Peyer's patch (tissue), 4 donors: ENCODE results near the gene HTR7. TPM values are rescaled to one million over a fixed set of nuclear protein-coding genes. Genes with fewer than 3 reads are reported as not detected.

ENCODE experiments used
- DNase-seq, 3 donors: peaks; one replicate each; pipeline ENCODE4 v3.0.0-alpha.2; 2017 to 2019
- H3K27ac ChIP-seq, 4 donors: fragments of 200-600 bp; sonication (generic); one replicate each; pipeline ENCODE4 v1.5.1; 2016 to 2019
- H3K27me3 ChIP-seq, 2 donors: fragments of 200-600 bp; sonication (generic); one replicate each; pipeline ENCODE4 v1.5.1; 2019
- H3K36me3 ChIP-seq, 3 donors: fragments of 200-600 bp; sonication (generic); one replicate each; pipeline ENCODE4 v1.5.1; 2016 to 2019
- H3K4me1 ChIP-seq, 4 donors: fragments of 200-600 bp; sonication (generic); one replicate each; pipeline ENCODE4 v1.5.1; 2016 to 2019
- H3K4me3 ChIP-seq, 4 donors: fragments of 200-600 bp; sonication (generic); 1 replicate in 3 of 4; 2 replicates in 1 of 4; pipeline ENCODE4 v1.5.1; 2016 to 2019; ENCODE audit warnings: mild to moderate bottlenecking in 1 of 4
- H3K9me3 ChIP-seq, 4 donors: fragments of 200-600 bp; sonication (generic); one replicate each; pipeline ENCODE4 v1.5.1; 2016 to 2019; ENCODE audit warnings: mild to moderate bottlenecking in 1 of 4
- POLR2A ChIP-seq, 2 donors: fragments of 450-650 bp; IDR thresholded peaks; one replicate each; pipeline ENCODE4 v1.5.1; 2017; ENCODE audit warnings: antibody characterized with exemption in 2 of 2, mild to moderate bottlenecking in 2 of 2, moderate library complexity in 2 of 2
- total RNA-seq, 4 donors: library from RNA; depleted of rRNA; stranded (reverse); fragments of >200 nt; gene quantifications; one replicate each; pipeline ENCODE4 v1.1.0, GENCODE V29; 2016
- TF ChIP-seq, protein P1 (sequence below), 6 experiments: fragments of 450-650 bp in 4 of 6; fragments of 200-600 bp in 2 of 6; sonication (generic) in 1 of 6; IDR thresholded peaks; one replicate each; pipeline ENCODE4 v1.5.1; 2017 to 2019; ENCODE audit warnings: antibody characterized with exemption in 6 of 6, mild to moderate bottlenecking in 3 of 6, moderate library complexity in 1 of 6

HTR7 gene
- total RNA-seq, 4 donors from 2014 or later, result 0.35 to 9.1 (median 0.85) TPM

DNA sequence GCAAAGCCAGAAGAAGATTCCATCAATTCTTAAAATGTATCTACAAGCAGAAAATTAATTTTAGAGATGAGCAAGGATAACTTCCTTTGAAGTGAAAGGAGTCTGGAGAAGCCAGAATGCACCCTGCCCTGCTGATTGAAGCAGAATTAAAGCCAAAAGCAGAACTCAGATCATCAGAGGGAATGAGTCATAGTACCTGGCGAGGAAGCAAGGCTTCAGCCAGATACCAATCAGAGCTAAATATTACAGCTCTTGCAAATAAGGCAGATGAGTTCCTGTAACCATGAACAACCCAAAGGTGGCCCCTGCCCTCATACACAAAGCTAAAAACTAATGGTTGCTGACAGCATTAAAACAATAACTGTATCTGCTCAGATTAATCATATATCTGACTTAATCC is 10.4 kb downstream of the HTR7 start:
- Histone ChIP-seq H3K27ac (no peak overlapping the region), H3K27me3 (no peaks in the 10 kb centered on the region), H3K9me3 (peaks cover 0 to 19% (median 0%) of the 10 kb centered on the region in 4 donors), H3K4me3 (no peak overlapping the region), H3K36me3 (no peaks in the 10 kb centered on the region), H3K4me1 (no peaks in the 10 kb centered on the region)
- no peak for DNase-seq
- TF ChIP-seq POLR2A (IDR thresholded peaks at IDR 0.05), result no peak
- TF ChIP-seq, protein P1, sequence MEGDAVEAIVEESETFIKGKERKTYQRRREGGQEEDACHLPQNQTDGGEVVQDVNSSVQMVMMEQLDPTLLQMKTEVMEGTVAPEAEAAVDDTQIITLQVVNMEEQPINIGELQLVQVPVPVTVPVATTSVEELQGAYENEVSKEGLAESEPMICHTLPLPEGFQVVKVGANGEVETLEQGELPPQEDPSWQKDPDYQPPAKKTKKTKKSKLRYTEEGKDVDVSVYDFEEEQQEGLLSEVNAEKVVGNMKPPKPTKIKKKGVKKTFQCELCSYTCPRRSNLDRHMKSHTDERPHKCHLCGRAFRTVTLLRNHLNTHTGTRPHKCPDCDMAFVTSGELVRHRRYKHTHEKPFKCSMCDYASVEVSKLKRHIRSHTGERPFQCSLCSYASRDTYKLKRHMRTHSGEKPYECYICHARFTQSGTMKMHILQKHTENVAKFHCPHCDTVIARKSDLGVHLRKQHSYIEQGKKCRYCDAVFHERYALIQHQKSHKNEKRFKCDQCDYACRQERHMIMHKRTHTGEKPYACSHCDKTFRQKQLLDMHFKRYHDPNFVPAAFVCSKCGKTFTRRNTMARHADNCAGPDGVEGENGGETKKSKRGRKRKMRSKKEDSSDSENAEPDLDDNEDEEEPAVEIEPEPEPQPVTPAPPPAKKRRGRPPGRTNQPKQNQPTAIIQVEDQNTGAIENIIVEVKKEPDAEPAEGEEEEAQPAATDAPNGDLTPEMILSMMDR (IDR thresholded peaks at IDR 0.05), result no peak

DNA sequence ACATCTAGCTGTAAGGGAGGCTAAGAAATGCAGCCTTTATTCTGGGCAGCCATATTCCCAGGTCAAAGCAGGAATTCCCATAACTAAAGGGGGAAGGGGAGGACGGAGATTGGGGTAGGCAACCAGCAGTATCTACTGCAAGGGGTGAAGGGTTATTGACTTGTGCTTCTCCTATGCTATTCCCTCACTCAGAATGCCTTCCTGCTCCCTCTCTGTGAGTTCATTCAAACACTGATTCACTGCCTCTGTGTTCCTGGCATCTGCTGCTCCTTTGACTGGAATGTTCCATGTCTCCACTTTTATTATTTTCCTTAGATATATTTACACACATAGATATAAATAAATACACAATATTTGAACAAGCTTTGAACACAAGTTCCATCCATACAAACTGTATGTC is 11.1 kb downstream of the HTR7 start:
- no peaks in the 10 kb centered on the region for H3K36me3 ChIP-seq
- H3K9me3 ChIP-seq, result peaks cover 0 to 19% (median 0%) of the 10 kb centered on the region in 4 donors
- H3K27me3 ChIP-seq, result no peaks in the 10 kb centered on the region
- H3K4me1 ChIP-seq, result no peaks in the 10 kb centered on the region
- DNase-seq, result no peak
- H3K27ac ChIP-seq, result no peak overlapping the region
- no peak overlapping the region for H3K4me3 ChIP-seq
- TF ChIP-seq, protein P1 (IDR thresholded peaks at IDR 0.05), result no peak
- TF ChIP-seq POLR2A (IDR thresholded peaks at IDR 0.05), result no peak

DNA sequence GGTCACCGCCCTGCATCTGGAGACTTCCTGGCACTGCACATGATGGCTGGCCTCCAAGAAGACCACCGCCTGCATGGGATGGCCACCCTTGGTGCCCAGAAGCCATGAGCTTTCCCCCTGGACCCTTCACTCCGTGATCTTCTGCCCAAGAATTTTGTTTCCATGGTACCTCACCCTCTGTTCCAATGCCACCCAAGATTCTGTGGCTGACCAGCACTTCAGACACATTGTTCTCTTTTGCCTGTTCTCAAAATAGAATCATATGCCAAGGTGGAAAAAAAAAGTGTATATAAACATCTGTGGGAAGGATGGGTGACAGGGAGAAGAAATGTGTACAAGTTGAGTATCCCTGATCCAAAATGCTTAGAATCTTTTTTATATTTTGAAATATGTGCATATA is 12.1 kb downstream of the HTR7 start:
- no peak overlapping the region for H3K27ac ChIP-seq
- no peaks in the 10 kb centered on the region for H3K36me3 ChIP-seq
- TF ChIP-seq, protein P1 (IDR thresholded peaks at IDR 0.05), result no peak
- TF ChIP-seq POLR2A (IDR thresholded peaks at IDR 0.05), result no peak
- no peak overlapping the region for H3K4me3 ChIP-seq
- H3K27me3 ChIP-seq, result no peaks in the 10 kb centered on the region
- H3K4me1 ChIP-seq, result no peaks in the 10 kb centered on the region
- peaks cover 0 to 14% (median 0%) of the 10 kb centered on the region in 4 donors for H3K9me3 ChIP-seq
- DNase-seq, result no peak

DNA sequence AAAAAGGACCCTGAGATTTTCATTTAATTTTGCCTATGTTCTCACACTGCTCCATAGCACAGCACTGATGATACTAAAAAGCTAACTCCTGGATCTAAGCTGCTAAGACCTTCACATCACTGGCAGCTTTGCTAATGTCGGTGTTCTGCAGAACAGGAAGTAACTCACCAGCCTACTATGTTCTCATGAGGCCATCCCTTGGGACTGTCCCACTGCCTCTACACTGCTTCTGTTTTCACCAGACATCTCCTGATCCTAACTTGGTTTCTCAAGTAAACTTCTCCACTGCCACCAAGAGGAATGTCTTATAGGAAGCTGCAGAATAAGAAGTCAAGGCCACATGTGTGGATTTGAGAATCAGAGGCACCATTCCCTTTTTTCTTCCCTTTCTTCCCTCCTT is 15.1 kb downstream of the HTR7 start:
- TF ChIP-seq POLR2A (IDR thresholded peaks at IDR 0.05), result no peak
- TF ChIP-seq, protein P1 (IDR thresholded peaks at IDR 0.05), result no peak
- no peak for DNase-seq
- Histone ChIP-seq H3K4me1 (no peaks in the 10 kb centered on the region), H3K27me3 (no peaks in the 10 kb centered on the region), H3K27ac (no peak overlapping the region), H3K4me3 (no peak overlapping the region), H3K9me3 (no peaks in the 10 kb centered on the region), H3K36me3 (no peaks in the 10 kb centered on the region)

DNA sequence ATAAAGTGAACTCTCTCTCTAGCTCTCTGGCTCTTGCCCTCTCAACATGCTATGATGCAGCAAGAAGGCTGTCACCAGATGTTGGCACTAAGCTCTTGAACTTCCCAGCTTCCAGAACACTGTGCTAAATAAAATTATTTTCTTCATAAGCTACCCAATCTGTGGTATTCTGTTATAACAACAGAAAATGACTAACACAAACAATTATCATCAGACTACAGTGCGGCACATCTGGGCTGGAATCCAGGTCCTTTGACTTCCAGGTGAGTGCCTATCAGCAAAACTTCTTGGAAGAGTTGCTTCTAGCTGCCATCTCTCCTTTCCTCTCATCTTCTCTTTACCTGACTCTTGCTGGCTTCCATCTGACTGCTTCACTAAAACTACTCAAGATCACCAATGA is 20.4 kb downstream of the HTR7 start:
- TF ChIP-seq, protein P1 (IDR thresholded peaks at IDR 0.05), result no peak
- no peak for TF ChIP-seq POLR2A (IDR thresholded peaks at IDR 0.05)
- H3K4me1 ChIP-seq, result no peaks in the 10 kb centered on the region
- no peaks in the 10 kb centered on the region for H3K9me3 ChIP-seq
- H3K27ac ChIP-seq, result no peak overlapping the region
- H3K36me3 ChIP-seq, result no peaks in the 10 kb centered on the region
- H3K4me3 ChIP-seq, result no peak overlapping the region
- H3K27me3 ChIP-seq, result no peaks in the 10 kb centered on the region
- DNase-seq, result no peak

DNA sequence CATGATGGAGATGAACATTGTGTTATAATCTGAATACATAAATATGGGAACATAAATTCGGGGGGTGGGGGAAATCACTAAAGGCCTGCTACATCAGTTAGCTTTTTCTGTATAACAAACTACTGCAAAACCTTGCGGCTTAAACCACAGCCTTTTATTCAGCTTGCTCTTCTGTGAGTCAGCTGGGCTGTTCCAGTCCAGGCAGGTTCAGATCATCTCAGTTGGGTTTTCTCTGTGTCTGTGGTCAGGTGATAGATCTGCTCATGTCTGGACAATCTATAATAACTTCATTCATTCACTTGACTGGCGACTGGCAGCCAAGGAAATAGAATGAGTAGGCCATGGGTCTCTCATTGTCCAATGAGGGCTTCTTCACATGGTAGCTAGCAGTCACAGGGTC is 23.5 kb downstream of the HTR7 start:
- TF ChIP-seq, protein P1 (IDR thresholded peaks at IDR 0.05), result no peak
- TF ChIP-seq POLR2A (IDR thresholded peaks at IDR 0.05), result no peak
- Histone ChIP-seq H3K36me3 (no peaks in the 10 kb centered on the region), H3K4me3 (no peak overlapping the region)

More for the DNA sequence above, 23.5 kb downstream of the HTR7 start:
- DNase-seq, result no peak
- Histone ChIP-seq H3K27ac (no peak overlapping the region), H3K27me3 (no peaks in the 10 kb centered on the region), H3K9me3 (no peaks in the 10 kb centered on the region), H3K4me1 (no peaks in the 10 kb centered on the region)
